Activated CD8-positive, alpha-beta memory T cell treated with anti-CD3 and anti-CD28 coated beads for 36 hours (primary cell): Measurements from ENCODE around the gene ARID1B. TPM values are rescaled to one million over a fixed set of nuclear protein-coding genes. Genes with fewer than 3 reads are reported as not detected.

ENCODE experiments used
- CTCF ChIA-PET: fragments of 350-600 bp; sonication (Branson Sonifier 250); formaldehyde crosslinking; loops from one replicate; lab custom pipeline; 2021; ENCODE audit warnings: antibody characterized with exemption; lab: Charles Lee
- POLR2A ChIA-PET: fragments of 350-600 bp; sonication (Branson Sonifier 250); formaldehyde crosslinking; loops from one replicate; lab custom pipeline; 2021; ENCODE audit warnings: antibody characterized with exemption; lab: Charles Lee
- total RNA-seq, 2 experiments: library from RNA; stranded (reverse); gene quantifications; one replicate each; pipeline ENCODE4 v1.2.3, GENCODE V29; 2021

The ARID1B gene
- total RNA-seq, 2 experiments from 2014 or later, result 48.4 to 49.5 TPM

GRCh38 chr6:157217894-157218370 lies 440.8 kb downstream of the ARID1B start:
- POLR2A ChIA-PET, result no interaction called here
- CTCF ChIA-PET, result interaction anchor here (0.7 kb wide), 1 partner anchor 172 kb away, joined by 3 read pairs; no protein-coding TSS in a partner anchor

DNA sequence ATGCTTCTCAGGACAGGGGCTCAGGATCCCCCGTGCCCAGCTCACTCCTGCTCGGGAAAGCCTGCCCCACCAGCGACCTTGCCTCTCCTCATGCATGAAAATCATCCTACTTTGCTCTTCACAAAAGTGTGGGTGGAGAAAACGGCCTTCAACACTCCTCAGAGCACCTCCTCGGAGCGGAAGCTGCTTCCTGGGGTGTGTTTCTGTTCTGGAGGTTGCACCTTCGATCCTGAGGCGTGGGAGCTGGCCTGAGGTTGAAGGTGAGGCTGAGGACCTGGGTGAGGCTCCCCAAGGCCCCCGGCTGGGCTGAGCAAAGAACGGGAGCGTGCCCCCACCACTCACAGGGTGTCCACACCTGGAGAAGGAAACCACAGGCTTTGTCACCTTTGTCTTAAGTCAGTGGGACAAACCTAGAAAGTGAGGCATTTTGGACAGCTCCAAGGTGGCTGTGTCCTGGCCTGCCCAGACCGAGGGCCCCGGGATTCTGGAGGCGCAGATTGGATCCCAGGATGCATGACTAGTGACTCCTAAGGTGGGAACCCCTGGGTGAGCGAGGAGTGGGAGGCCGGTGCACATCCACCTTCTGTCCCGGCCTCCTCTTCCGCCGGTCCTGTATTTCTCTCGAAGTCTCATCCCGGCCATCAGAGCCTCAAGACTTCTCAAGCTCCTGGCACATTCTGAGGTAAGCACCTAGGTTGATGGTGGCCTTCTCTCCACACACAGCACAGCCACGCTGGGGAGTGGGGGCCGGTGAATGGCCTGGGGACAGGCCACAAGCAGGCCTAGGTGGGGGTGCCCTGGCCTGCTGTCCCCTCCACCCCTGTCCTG lies 441.4 kb downstream of the ARID1B start:
- CTCF ChIA-PET, result interaction anchor here (0.7 to 0.9 kb wide), 2 partner anchors 24 to 173 kb away, joined by 3 read pairs; no protein-coding TSS in a partner anchor
- POLR2A ChIA-PET, result no interaction called here

- CTCF ChIA-PET, result interaction anchor here (0.9 to 2.9 kb wide), 2 partner anchors 16 to 25 kb away, joined by 3 to 9 read pairs; no protein-coding TSS in a partner anchor
- POLR2A ChIA-PET, result interaction anchor here (0.6 kb wide), 1 partner anchor 163 kb away, joined by 3 read pairs; no protein-coding TSS in a partner anchor
Measured at GRCh38 chr6:157219201-157220200, 442.3 kb downstream of the ARID1B start.

- POLR2A ChIA-PET, result interaction anchor here (0.6 kb wide), 1 partner anchor 164 kb away, joined by 3 read pairs; no protein-coding TSS in a partner anchor
- CTCF ChIA-PET, result interaction anchor here (2.9 kb wide), 1 partner anchor 15 kb away, joined by 9 read pairs; no protein-coding TSS in a partner anchor
Measured at GRCh38 chr6:157220485-157220884, 443.3 kb downstream of the ARID1B start.

- ChIA-PET POLR2A (interaction anchor here (0.7 kb wide), 1 partner anchor 384 kb away, joined by 3 read pairs; no protein-coding TSS in a partner anchor), CTCF (interaction anchor here (2.9 kb wide), 1 partner anchor 14 kb away, joined by 9 read pairs; no protein-coding TSS in a partner anchor)
Measured at GRCh38 chr6:157221049-157221816, 444.1 kb downstream of the ARID1B start.

GRCh38 chr6:157221817-157222175 lies 444.6 kb downstream of the ARID1B start:
- CTCF ChIA-PET, result interaction anchor here (2.9 kb wide), 1 partner anchor 14 kb away, joined by 9 read pairs; no protein-coding TSS in a partner anchor

DNA sequence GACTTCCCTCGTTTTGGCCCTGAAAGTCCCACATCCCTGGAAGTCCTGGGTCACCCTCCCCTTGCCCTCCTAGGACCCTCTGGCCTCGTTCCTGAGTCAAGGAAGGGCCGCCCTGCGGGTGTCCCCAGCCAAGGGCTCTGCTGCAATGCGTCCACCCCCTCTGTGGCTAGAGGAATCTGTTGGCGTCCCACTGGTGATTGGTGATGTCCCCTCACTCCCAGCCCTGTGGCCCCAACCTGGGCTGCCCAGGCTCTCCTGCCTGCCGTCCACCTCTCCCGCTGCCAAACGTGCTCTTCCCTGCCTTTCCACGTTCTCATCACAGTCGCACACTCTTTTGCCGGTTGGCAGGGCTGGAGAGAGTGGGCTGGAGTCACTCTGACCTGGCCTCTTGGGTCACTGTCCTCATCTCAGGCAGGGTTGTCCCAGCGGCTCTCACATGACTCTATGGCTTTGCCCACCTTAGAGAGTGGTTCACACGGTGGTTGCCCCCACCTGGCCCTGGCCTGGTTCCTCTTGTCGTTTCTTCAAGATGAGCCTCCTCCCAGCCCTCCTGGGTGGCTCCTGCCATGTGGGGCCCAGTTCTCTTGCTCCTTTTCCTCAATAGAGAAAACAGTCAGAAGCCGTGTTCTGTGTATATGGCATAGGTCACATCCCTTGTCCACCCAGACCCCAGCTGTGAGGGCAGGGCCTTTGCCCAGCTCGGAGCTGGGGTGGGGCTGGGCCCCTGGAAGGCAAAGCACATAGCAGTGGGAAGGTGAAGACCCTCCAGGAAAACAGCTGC lies 445.2 kb downstream of the ARID1B start:
- ChIA-PET POLR2A (interaction anchor here (0.6 kb wide), 1 partner anchor 41 kb away, joined by 3 read pairs; no protein-coding TSS in a partner anchor), CTCF (interaction anchor here (1.8 to 3.0 kb wide), 3 partner anchors 13 to 52 kb away, joined by 7 to 18 read pairs (median 9); no protein-coding TSS in a partner anchor)

More at GRCh38 chr6:157221817-157222175, 444.6 kb downstream of the ARID1B start:
- POLR2A ChIA-PET, result no interaction called here

DNA sequence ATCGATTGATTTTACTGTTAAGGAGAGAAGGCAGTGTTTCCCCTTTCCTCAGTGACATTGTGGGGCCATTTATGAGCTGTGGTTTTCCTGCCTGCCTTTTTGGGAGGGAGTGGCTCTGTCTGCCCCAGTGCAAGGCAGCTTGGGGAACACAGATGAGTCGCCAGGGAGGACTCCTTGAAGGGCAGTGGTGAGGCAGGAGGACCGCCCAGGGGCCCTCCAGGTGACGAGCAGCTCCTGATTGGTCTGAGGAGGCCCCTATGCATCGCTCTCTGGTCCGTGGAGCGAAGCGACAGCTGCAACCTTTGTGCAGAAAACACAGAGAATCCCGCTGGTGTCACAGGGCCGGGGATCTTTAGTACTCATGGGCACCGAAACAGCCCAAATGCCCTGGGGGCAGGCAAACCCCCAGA lies 445.8 kb downstream of the ARID1B start:
- ChIA-PET CTCF (interaction anchor here (1.8 to 3.0 kb wide), 2 partner anchors 13 to 51 kb away, joined by 7 to 18 read pairs; no protein-coding TSS in a partner anchor), POLR2A (interaction anchor here (0.6 kb wide), 1 partner anchor 41 kb away, joined by 3 read pairs; no protein-coding TSS in a partner anchor)

- ChIA-PET POLR2A (interaction anchor here (0.6 kb wide), 1 partner anchor 42 kb away, joined by 3 read pairs; no protein-coding TSS in a partner anchor), CTCF (interaction anchor here (0.5 to 3.0 kb wide), 3 partner anchors 13 to 50 kb away, joined by 3 to 18 read pairs (median 7); no protein-coding TSS in a partner anchor)
Measured at GRCh38 chr6:157223511-157223910, 446.3 kb downstream of the ARID1B start.

GRCh38 chr6:157224178-157224950 lies 447.2 kb downstream of the ARID1B start:
- POLR2A ChIA-PET, result no interaction called here
- CTCF ChIA-PET, result interaction anchor here (3.0 kb wide), 1 partner anchor 12 kb away, joined by 18 read pairs; no protein-coding TSS in a partner anchor

GRCh38 chr6:157224951-157225574 lies 447.9 kb downstream of the ARID1B start:
- POLR2A ChIA-PET, result no interaction called here
- CTCF ChIA-PET, result interaction anchor here (1.4 to 3.0 kb wide), 2 partner anchors 11 kb away, joined by 5 to 18 read pairs; no protein-coding TSS in a partner anchor

- CTCF ChIA-PET, result interaction anchor here (1.4 kb wide), 1 partner anchor 10 kb away, joined by 5 read pairs; no protein-coding TSS in a partner anchor
- POLR2A ChIA-PET, result no interaction called here
Measured at GRCh38 chr6:157225575-157225995, 448.4 kb downstream of the ARID1B start.

GRCh38 chr6:157226026-157226625 lies 448.9 kb downstream of the ARID1B start:
- ChIA-PET POLR2A (no interaction called here), CTCF (interaction anchor here (1.4 kb wide), 1 partner anchor 10 kb away, joined by 5 read pairs; no protein-coding TSS in a partner anchor)

DNA sequence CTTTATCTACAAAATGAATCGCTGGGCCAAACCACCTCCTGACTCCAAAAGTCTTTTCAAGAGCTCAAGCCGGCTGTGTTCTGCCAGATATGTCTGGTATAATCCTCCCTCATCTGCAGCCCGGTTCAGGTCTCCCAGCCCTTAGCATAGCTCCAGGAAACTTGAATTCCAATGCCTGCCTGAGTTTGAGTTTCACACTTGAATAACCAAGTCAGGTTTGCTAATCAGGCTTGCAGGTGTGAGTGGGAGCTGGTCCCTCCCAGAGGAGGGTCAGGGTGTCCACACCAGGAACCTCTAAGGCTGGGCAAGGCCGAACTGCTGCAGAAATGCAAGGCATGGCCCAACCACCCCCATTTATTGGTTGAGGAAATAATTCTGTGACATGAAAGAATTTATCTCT lies 449.6 kb downstream of the ARID1B start:
- ChIA-PET POLR2A (no interaction called here), CTCF (interaction anchor here (1.4 kb wide), 1 partner anchor 9 kb away, joined by 5 read pairs; no protein-coding TSS in a partner anchor)
